NOMO-1 (cell line): Measurements from ENCODE around the gene PUDP.
"Not testable (repeated sequence)": the region's sequence is repeated elsewhere in the genome, so short reads cannot be mapped to it uniquely, and the experiment has no call there.

ENCODE experiments used
- DNase-seq, 2 experiments: peaks; one replicate each; lab custom pipeline; 2025; ENCODE audit not compliant: unreplicated experiment in 2 of 2; lab: John Stamatoyannopoulos, UW

PUDP gene

GRCh38 chrX:7045238-7045955 is 102.6 kb downstream of the PUDP start:
- DNase-seq, result no peak

DNA sequence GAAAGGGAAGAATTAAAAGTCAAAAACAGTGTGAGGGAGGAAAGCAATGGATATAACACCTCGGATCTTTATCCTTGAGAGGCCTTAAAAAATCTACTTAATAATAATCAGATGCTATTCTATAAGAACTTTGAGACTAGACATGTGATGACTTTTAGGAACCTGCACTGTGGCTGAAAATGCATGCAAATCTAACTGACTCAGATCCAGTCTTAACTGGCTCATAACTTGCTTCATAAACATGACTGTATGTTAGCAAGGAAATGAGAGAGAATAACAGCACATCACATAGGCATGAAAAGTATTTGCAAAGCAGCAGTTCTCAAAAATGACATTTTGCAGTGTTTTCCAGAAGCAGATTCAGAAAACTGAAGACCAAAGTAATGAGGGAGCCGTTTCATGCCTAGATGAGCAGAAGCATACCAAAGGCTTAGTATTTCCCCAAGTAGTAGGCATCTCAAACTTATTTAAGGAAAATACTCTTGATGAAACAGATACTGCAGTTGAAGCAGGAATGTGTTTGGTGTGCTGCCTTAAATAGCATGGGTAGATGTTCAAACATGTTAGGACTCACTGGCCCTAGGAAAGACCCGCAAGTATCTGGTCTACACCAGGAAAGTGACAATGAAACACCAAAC is 104.0 kb downstream of the PUDP start:
- DNase-seq, result not testable (repeated sequence)

DNA sequence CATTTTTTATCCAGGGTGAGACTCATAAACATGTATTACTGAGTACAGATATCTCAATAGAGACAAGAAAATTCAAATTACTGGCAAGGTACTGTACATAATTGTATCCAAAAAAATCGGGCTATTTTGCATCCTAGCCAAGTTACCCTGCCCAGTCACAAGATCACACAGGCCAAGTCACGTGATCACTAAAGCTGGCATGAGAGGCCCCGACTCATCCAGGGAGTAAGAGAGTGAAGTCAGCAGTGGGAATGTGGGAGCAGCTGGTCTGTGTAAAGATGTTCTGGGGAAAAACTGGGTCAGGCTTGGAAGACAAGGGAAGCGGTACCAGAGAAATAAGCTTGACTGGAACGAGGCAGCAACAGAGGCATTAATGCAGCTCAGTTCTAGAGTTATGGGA is 119.7 kb downstream of the PUDP start:
- no peak for DNase-seq

GRCh38 chrX:7027071-7027470 is 120.9 kb downstream of the PUDP start:
- no peak for DNase-seq

GRCh38 chrX:7026365-7026764 is 121.6 kb downstream of the PUDP start:
- DNase-seq, result not testable (repeated sequence)

- no peak for DNase-seq
Observed at GRCh38 chrX:7025471-7025870, 122.5 kb downstream of the PUDP start.

GRCh38 chrX:7024850-7025249 is 123.1 kb downstream of the PUDP start:
- no peak for DNase-seq

- DNase-seq, result not testable (repeated sequence)
Observed at GRCh38 chrX:7022996-7023395, 125.0 kb downstream of the PUDP start.

DNA sequence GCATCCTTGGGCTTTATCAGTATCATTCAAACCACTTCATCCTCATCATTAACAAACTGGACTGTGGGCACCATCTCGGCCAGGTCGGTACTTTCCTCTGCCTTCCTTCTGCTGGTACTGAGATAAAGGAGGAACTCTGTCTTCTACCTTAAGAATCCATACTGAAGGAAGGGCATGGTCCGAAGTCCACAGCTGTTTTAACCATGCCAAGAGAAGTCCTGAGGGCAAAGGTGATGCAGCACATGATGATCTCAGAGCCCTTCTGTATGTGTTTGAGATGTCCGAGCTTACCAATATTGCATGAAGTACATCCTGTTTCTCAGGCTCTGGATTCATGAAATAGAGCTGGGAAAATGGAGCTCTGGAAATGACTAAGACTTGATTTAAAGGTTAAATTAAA is 126.0 kb downstream of the PUDP start:
- DNase-seq, result no peak

GRCh38 chrX:7019555-7019954 is 128.4 kb downstream of the PUDP start:
- no peak for DNase-seq

DNA sequence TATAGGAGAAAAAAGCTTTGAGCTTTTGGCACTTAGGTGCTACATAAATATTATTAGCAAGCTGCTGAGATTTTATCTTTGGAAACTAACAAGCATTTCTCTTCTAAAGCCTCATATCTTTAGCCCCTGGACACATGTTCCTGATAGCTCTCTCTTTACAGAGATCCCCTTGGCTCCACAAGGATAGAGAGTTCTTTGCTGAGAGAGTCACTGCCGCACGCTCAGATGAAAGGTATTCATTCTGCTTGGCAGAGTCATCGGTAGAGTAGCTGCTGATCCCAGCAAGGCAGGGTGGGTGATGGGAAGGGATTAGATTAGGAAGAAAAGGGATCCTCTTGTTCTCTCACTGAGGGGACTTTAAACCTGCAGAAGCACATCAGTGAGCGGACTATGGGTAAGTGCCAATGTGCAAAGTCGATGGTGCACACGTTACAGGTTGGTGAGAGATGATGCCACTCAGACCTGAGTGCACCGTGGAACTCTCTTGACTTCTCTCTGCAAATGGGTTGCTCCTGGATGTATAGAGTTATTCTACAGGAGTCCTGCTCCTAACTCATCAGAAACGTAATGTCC is 135.6 kb downstream of the PUDP start:
- DNase-seq, result not testable (repeated sequence)

GRCh38 chrX:7010897-7011296 is 137.1 kb downstream of the PUDP start:
- DNase-seq, result not testable (repeated sequence)

DNA sequence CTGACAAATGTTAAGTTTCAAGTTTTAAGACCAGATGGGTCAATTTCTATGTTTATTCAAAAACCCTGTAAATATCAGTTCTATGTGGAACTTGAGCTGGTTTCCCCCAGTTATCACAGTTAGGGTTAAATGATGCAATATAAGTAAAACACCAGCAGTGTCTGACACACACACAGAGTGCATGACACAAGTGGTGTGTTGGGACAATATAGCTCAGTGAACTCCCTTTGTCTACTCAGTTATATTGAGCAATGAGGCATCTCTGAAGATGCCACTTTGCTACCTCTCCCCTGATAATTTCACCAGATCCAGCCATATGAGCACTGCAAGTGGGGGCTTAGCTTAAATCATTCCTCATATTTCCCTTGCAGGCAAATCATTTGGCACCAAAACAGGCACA is 140.6 kb downstream of the PUDP start:
- DNase-seq, result not testable (repeated sequence)
